Mammary epithelial cell (primary cell): Measurements from ENCODE around the gene PSMD2.

Experiments
- EZH2 ChIP-seq: IDR thresholded peaks from 2 replicates; pipeline ENCODE4 v1.6.1; 2012; ENCODE audit warnings: low read length, inconsistent platforms, borderline replicate concordance
- TF ChIP-seq, protein P1 (sequence below), 2 donors: IDR thresholded peaks in 1 of 2; conservative IDR thresholded peaks in 1 of 2; 2 replicates each; pipeline ENCODE4 v1.5.1; 2011 to 2012; ENCODE audit warnings: inconsistent platforms in 2 of 2, low read length in 2 of 2, mild to moderate bottlenecking in 2 of 2, control low read depth in 1 of 2, low read depth in 1 of 2; ENCODE audit not compliant: insufficient read depth in 1 of 2; ENCODE audit errors: extremely low read depth in 1 of 2

GRCh38 chr3:184275381-184275701 lies 23.7 kb upstream of the PSMD2 start:
- TF ChIP-seq EZH2 = peak; percentile 62
- TF ChIP-seq, protein P1, sequence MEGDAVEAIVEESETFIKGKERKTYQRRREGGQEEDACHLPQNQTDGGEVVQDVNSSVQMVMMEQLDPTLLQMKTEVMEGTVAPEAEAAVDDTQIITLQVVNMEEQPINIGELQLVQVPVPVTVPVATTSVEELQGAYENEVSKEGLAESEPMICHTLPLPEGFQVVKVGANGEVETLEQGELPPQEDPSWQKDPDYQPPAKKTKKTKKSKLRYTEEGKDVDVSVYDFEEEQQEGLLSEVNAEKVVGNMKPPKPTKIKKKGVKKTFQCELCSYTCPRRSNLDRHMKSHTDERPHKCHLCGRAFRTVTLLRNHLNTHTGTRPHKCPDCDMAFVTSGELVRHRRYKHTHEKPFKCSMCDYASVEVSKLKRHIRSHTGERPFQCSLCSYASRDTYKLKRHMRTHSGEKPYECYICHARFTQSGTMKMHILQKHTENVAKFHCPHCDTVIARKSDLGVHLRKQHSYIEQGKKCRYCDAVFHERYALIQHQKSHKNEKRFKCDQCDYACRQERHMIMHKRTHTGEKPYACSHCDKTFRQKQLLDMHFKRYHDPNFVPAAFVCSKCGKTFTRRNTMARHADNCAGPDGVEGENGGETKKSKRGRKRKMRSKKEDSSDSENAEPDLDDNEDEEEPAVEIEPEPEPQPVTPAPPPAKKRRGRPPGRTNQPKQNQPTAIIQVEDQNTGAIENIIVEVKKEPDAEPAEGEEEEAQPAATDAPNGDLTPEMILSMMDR (conservative IDR thresholded peaks at IDR 0.05 in 1 of 2, IDR thresholded peaks at IDR 0.05 in 1 of 2; ENCODE audit: extremely low read depth in 1 of 2, insufficient read depth in 1 of 2, low read depth in 1 of 2, low read length in 2 of 2) = no peak
